Epithelial cell of proximal tubule (primary cell): ENCODE results near the gene GLI3. TPM values are rescaled to one million over a fixed set of nuclear protein-coding genes. Genes with fewer than 3 reads are reported as not detected.

Experiments
- DNase-seq: peaks from one replicate; pipeline ENCODE4 v3.0.0-alpha.2; 2011; ENCODE audit warnings: low read depth
- H3K4me3 ChIP-seq: 2 replicates; pipeline ENCODE4 v1.5.1; 2011; ENCODE audit warnings: low read depth, mild to moderate bottlenecking, low read length
- CTCF ChIP-seq: conservative IDR thresholded peaks from 2 replicates; pipeline ENCODE4 v1.5.1; 2012; ENCODE audit warnings: low read depth, mild to moderate bottlenecking, low read length
- total RNA-seq: library from RNA; depleted of rRNA; stranded (reverse); fragments of >200 nt; gene quantifications from 2 replicates; pipeline ENCODE4 v1.2.3, GENCODE V29; 2015

GLI3 gene
- total RNA-seq, 1 donor from 2014 or later: 2.6 TPM

- DNase-seq: no peak
- H3K4me3 ChIP-seq: no peak overlapping the region
- TF ChIP-seq CTCF: no peak
Observed at GRCh38 chr7:42232275-42232674, 4.7 kb downstream of the GLI3 start.

- TF ChIP-seq CTCF: no peak
- no peak overlapping the region for H3K4me3 ChIP-seq
- no peak for DNase-seq
Observed at GRCh38 chr7:42231043-42231787, 5.8 kb downstream of the GLI3 start.

- no peak for DNase-seq
- peak overlapping the region; percentile 57 for H3K4me3 ChIP-seq
Observed at GRCh38 chr7:42227936-42228591, 8.9 kb downstream of the GLI3 start.

GRCh38 chr7:42227541-42227935 is 9.5 kb downstream of the GLI3 start:
- peak overlapping the region; percentile 57 for H3K4me3 ChIP-seq
- TF ChIP-seq CTCF: no peak
- DNase-seq: no peak

More at GRCh38 chr7:42227936-42228591, 8.9 kb downstream of the GLI3 start:
- TF ChIP-seq CTCF: no peak

GRCh38 chr7:42227021-42227420 is 10.0 kb downstream of the GLI3 start:
- no peak overlapping the region for H3K4me3 ChIP-seq
- DNase-seq: no peak
- TF ChIP-seq CTCF: no peak

GRCh38 chr7:42226354-42226941 is 10.6 kb downstream of the GLI3 start:
- H3K4me3 ChIP-seq: no peak overlapping the region
- no peak for DNase-seq
- TF ChIP-seq CTCF: no peak
